GM12872 (cell line): Measurements from ENCODE around the gene TBX4.

Experiments used
- TF ChIP-seq, protein P1 (sequence below): IDR thresholded peaks from 3 replicates; pipeline ENCODE4 v1.5.1; 2011; ENCODE audit warnings: low read depth, mild to moderate bottlenecking, low read length, moderate library complexity; ENCODE audit not compliant: insufficient read depth

The TBX4 gene

DNA sequence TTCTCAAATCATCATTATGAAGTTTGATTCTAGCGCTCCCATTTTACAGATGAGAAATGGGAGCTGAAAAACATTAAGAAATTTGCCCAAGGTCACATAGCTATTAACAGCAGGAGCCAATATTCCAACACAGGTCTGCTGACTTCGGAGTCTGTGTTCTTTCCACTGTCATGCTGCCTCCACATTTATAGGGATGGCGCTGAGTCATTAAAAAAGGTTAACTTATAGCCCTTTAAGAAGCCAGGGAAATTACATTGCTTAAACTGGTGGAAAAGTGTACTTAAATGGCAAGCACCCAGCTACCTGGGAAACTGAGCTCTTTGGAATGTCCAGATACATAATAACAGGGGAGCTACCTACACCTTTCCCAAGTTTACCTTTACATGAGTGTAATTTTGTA, 65.0 kb downstream of the TBX4 start:
- TF ChIP-seq, protein P1, sequence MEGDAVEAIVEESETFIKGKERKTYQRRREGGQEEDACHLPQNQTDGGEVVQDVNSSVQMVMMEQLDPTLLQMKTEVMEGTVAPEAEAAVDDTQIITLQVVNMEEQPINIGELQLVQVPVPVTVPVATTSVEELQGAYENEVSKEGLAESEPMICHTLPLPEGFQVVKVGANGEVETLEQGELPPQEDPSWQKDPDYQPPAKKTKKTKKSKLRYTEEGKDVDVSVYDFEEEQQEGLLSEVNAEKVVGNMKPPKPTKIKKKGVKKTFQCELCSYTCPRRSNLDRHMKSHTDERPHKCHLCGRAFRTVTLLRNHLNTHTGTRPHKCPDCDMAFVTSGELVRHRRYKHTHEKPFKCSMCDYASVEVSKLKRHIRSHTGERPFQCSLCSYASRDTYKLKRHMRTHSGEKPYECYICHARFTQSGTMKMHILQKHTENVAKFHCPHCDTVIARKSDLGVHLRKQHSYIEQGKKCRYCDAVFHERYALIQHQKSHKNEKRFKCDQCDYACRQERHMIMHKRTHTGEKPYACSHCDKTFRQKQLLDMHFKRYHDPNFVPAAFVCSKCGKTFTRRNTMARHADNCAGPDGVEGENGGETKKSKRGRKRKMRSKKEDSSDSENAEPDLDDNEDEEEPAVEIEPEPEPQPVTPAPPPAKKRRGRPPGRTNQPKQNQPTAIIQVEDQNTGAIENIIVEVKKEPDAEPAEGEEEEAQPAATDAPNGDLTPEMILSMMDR = no peak

DNA sequence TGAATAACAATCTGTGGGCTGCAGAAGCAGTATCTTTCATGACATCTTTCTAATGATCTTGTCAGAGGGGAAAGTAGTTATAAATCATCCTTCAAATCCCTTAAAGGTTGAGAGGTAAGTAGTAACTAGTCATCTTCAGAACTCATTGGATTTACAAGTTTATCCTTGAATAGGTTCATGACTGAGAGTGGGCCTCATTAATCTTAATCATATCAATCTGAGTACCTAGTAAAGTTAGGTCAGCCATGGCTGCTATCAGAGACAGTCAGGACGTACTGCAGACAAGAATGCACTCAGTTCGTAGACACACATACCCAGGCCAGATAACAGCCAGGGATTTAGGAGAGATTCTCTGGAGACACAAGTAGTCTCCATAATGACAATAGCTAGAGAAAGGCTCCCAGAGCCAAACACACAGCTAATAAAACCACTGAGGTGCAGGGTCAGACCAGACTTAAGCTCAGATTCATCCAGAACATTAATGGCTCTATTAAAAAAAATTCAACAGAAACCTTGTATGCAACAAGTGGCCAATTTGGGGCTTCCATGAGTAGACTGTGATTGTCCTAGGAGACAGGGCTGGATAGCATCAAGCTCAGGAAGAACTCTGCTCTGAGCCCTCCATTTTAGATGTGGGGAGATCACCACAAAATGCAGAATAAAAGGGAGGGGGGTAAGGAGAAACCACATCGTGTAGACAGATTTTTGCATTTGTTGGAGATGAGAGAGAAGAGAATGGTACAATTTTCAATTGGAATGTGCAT, 65.8 kb downstream of the TBX4 start:
- TF ChIP-seq, protein P1 = no peak

DNA sequence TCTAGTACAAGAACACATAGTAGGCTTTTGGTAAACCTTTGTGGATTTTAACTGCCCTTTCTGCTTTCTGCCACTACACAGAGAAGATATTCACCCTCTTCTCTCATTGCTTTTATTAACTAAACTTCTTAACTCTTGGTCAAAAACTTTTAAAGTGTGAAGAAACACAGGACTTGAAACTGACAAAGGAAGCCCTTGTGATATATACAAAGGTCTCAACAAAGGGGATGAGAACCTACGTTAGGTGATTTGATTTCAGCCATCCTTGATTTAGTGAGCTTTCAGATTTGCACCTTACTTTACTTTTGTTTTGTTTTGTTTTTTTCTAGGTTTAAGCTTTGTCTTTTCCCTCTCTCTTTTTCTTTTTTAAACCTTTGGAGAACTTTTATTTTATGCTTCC, 66.9 kb downstream of the TBX4 start:
- TF ChIP-seq, protein P1 = no peak

DNA sequence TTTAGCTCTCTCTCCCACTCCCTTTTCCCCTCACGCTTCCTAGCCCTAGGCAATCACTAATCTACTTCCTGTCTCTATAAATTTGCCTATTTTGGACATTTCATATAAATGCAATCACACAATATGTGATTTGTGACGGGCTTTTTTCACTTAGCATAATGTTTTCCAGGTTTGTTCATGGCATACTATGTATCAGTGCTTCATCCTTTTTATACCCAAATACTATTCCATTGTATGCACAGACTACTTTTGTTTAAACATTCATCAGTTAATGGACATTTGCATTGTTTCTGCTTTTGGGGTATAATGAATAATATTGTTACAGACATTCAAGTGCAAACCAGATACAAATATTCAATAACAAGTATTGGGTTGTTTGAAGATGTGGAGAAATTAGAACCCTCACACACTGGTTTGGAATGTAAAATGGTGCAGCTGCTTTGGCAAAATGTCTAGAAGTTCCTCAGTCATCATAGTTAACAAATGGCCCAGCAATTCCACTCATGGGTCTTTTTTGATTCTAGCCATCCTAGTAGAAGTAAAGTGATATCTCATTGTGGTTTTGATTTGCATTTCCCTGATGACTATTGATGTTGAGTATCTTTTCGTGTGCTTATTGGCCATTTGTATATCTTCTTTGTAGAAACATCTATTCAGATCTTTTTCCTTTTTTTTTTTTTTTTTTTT, 67.7 kb downstream of the TBX4 start:
- TF ChIP-seq, protein P1 = no peak

DNA sequence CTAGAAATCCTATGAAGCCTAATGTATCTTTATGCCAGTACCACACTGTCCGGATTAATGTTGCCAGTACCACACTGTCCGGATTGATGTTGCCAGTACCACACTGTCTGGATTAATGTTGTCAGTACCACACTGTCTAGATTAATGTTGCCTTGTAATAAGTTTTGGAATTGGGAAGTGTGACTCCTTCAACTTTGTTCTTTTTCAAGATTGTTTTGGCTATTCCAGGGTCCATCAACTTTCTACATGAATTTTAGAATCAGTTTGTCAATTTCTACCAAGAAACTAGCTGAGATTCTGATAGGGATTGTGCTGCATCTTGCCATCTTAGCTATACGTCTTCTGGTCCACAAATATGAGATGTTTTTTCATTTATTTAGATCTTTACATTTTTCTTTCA, 68.7 kb downstream of the TBX4 start:
- TF ChIP-seq, protein P1 = no peak

DNA sequence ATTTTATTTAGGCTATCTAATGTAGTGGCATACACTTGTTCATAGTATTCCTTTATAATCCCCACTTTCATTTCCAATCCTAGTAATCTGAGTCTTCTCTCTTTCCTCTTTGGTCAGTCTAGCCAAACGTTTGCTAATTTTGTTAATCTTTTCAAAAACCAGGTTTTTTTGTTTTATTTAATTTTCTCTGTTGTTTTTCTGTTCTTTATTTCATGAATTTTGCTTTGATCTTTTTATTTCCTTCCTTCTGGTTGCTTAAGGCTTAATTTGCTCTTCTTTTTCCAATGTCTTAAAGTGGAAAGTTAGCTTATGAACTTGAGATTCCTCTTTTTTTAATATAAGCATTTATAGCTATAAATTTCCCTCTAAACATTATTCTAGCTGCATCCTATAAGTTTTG, 69.9 kb downstream of the TBX4 start:
- TF ChIP-seq, protein P1 = no peak

- TF ChIP-seq, protein P1 = no peak
Observed at GRCh38 chr17:61524319-61524718, 72.1 kb downstream of the TBX4 start.
